ENCODE results near the gene CPEB1. TPM values are rescaled to one million over a fixed set of nuclear protein-coding genes. Genes with fewer than 3 reads are reported as not detected.

Gene CPEB1
- polyA plus RNA-seq, 1 donor = 1.5 TPM

Other genes starting within 250 kb of the CPEB1 start
- 10.7 TPM for gene GOLGA6L9, start 217.5 kb downstream of the CPEB1 start, polyA plus RNA-seq
- 3,438 TPM for gene RPS17, start 106.9 kb downstream of the CPEB1 start, polyA plus RNA-seq
- gene AP3B2, start 62.5 kb upstream of the CPEB1 start, polyA plus RNA-seq = 10.2 TPM
- gene FSD2, start 158.7 kb upstream of the CPEB1 start, polyA plus RNA-seq = 0.07 TPM
- 12.8 TPM for gene WHAMM, start 162.3 kb upstream of the CPEB1 start, polyA plus RNA-seq